GM19438 (cell line): ENCODE measurements around the gene SHISAL1.

Experiments
- ATAC-seq: cut with Tn5 transposase; IDR thresholded peaks from one replicate; pipeline ENCODE4 v1.9.1; 2021; ENCODE audit warnings: low read depth; ENCODE audit not compliant: unreplicated experiment

Gene SHISAL1

DNA sequence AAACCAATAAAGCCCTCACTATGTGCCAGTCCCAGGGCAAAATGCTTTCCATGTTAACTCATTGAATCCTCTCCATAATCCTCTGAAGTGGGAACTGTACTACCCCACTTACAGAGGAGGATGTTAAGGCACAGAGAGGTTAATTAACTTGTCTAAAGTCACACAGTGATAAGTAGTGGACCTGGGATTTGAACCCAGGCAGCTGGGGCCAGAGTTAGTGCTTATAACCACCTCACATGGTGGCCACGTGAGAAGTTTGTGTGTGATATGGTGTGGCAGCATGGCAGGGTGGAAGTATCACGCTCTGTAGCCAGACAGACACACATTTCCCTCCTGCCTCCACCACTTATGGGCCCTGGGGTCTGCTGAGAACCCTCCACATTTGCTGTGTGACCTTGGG lies 115.5 kb downstream of the SHISAL1 start:
- no peak for ATAC-seq

DNA sequence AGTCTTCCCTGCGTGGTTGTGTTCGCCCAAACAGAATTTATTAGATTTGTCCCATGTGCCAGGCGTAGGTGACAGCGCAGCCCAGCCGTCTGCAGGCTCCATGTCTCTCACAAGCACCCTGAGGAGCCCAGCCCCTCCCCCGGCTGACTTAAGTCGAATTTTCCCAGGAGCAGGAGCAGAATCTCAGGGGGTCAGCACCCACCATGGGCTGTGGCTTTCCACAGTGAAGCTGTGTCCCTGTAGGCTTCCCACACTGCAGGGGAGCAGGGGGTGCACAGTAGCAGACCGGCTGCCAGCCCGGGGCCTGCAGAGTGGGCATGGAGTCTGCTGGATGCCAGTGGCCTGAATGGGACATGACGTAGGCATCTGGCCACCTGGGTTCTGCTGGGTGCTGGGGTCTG lies 116.0 kb downstream of the SHISAL1 start:
- no peak for ATAC-seq

DNA sequence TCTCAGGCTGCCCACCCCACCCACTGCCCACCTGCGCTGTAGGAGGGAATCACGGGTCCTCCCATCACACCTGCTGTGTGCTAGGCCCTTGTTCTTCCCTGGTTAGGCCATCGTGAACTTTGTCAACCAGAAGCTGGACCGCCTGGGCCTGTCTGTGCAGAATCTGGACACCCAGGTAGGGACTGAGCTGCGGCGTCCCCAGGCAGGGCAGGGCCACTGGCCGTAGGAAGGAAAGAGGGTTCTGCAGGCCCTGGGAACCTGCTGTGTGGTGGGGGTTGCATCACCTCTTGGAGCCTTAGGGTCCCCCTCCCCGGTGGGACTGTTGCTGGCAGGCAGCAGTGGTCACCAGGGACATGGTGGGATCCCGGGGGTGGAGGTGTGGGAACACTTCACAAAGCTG lies 116.5 kb downstream of the SHISAL1 start:
- ATAC-seq = no peak

DNA sequence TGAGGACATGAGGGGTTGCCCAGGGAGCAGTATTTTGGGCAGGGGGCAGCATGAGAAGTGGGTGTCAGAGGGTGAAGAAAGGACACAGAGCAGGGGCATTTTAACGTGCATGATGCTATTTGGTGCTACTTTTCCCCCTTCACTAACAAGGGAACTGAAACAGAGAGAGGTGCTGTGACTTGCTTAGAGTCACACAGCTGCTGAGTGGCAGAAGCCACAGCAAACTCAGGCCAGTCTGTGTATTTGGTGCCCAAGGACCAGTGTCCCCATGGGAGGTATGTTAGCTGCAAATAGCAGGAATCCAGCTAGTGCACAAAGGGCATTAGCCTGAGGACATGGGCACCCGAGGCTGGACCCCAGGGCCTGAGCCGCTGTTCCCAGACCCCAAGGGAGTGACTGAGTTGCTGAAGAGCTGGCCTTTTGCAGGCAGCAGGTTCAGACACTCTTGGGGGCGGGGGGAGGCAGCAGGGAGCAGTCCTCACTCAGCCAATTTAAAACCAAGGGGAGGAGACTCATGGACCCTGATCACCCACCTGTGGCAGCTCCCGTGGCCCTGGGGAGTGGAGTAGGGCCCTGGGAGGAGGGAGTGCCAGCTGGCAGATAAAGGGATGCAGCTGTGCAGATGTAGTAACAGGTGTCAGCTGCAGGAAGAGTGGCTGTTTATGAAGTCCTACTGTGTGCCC lies 117.4 kb downstream of the SHISAL1 start:
- no peak for ATAC-seq

DNA sequence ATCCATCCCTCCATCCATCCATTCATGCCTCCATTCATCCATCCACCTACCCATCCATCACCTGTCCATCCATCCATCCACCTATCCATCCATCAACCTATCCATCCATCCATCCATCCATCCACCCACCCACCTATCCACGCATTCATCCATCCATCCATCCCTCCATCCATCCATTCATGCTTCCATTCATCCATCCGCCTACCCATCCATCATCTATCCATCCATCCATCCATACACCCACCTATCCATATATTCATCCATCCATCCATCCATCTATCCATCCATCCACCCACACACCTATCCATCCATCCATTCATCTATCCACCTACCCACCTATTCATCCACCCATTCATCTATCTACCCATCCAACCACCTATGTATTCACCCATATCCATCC lies 118.2 kb downstream of the SHISAL1 start:
- ATAC-seq = no peak
